NCI-H146 (cell line): ENCODE measurements around the gene NPS.

Experiments
- DNase-seq: peaks from one replicate; lab custom pipeline; 2025; lab: John Stamatoyannopoulos, UW

NPS gene

DNA sequence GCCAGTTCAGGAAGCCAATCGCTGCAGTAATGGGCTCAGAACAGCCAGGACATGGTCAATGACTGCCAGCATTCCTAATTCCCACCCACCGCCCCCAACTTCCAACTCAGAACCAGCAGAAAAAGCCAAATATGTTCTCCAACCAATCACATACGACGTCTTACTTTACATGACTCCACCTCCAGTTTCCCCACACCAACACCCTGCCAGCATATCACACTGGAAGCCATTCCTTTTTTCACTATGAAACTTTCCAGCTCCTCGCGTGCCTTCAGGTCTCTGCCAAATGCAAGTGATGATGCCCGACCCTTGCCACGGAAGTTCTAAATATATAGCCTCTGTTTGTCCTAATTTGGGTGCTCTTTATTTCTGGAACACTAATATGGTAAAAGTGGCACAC lies 12.5 kb downstream of the NPS start:
- DNase-seq, result no peak

DNA sequence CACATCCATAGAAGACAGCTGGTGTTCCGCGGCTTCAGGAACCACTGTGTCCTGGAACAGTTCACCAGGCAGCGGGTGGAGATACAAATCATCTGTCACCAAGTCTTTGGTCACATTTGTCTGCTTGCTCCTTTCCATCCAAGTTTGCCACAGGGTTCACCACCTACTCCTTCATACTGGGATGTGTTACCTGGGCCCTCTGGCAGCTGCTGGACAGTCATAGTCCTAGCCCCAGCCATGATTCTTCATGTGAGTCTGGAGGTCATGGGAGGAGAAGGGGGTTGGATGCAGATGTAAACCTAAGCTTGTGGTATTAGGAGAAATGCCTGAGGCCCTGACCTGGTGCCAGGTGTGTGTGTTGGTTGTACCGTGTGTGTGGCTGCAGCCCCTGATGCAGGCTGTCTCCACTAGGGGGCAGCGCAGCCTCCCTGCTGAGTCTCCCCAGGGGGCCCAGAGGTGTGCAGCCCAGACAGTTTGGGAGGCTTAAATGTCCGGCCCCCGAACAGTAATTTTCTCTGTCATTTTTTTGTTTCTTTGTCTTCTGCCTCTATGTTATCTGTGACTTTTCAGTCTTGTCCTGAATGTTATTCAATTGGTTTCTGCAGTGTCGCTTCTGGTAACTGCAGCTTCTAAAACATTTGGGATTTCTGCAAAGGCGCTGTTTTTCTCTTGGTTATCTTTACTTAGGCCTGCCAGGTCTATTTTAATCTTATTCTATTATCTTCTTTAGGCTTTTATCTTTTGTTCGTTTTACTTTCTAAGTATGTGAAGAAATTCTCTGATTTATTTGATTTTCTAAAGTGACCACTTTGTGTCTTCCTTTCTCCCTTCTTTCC lies 14.8 kb downstream of the NPS start:
- no peak for DNase-seq

DNA sequence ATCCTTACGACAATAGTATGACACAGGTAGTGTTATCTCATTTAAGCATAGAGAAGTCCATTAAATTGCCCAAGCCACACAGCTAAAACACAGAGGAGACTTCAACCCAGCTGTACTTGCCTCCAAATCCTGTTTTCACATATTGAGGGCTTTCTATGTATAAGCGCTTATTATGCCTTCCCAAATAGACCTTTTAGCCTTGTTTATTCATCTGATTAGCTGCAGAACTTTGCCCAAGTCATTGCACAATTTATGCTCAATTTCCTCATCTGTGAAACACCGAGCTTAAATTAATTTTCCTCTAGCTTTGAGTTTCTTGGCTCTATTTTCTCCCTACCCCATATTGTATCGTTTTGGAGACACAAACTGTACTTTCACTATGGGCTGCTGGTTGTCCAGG lies 15.5 kb downstream of the NPS start:
- DNase-seq, result no peak

DNA sequence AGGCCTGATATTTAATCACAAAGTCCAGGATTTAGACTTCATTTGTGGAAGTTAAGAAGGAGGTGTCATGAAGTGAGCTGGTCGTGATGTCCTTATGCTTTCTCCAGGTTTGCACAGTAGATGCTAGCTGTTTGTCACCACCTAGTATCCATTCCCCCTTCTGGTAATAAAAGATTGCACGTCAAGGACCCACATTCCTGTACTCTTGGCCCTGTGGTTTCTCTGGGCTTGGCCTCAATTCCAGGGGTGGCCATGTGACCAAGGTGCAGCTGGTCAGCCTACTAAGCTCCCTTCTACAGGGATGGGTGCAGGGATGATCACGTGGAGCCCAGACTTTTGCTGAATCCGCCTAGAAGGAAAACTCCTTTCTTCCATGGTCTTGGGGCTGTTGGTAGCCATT lies 16.5 kb downstream of the NPS start:
- no peak for DNase-seq

DNA sequence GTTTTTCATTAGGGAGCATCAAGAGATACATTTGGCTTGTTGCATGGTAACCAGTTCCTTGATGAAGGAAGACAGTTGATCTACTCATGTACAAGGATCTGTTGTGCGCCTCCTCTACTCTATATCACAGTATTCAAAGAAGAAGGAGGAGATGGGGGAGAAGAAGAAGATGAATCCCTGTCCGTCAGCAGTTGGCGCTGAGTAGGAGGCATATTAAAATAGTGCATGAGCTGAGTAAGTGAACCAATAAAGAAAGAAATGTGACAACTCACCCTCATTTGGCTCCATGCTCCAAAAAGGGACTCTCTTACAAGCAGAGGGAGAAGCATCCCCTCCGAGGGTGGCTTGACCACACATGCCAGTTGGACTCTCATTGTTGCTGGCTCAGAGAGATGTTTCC lies 20.1 kb downstream of the NPS start:
- no peak for DNase-seq

DNA sequence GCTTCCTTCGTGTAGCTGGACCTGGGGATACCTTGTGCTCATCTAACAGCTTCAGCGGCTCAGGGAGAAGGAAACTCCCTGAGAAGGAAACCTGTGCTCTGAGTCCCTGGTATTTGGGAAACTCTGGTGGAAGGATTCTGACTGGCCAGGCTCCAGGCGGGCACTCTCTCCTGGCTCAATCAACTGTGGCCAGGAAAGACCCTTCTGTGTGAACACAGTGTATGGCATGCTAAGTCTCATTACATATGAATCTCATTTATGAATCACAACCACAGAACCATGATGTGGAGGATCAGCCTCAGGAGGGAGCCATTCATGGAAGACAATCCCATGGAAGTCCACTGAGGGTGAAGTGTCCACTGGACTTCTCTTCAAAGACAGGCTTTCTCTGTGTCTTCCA lies 20.9 kb downstream of the NPS start:
- no peak for DNase-seq

DNA sequence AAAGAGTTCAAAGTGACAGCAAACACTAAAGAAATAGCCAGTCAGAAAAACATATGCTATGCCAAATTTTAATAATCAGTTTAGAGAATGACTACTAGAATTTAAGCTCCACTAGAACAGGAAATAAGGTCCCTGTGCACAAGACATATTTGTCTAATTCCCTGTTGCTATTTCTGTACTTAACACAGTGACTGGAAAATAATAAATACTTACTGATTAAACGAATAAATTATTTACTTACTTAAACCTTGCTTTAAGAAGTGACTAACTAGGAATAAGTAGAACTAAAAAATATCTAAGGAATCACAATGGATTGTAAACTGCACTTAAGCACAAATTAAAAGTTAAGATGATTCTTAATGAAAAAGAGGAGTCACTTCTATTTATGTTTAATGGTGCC lies 22.3 kb downstream of the NPS start:
- no peak for DNase-seq

DNA sequence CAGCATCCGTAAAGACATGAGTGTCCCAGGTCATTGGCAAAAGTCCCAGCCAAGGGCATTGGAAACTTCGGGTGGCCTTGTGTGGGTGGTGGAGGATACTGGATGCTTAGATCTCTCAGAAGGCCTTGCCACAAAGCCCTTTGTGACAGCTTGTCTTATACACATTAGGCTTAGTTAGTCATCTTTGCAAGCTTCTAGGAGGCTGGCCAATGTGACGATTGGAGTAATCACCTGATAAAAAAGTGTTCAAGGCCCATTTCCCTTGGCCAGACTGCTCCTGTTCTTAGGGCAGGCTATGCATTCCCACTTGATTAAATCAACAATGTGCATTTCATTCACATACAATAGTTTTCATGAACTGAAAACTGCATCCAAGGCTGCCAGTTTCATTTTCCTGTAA lies 26.9 kb downstream of the NPS start:
- DNase-seq, result no peak

DNA sequence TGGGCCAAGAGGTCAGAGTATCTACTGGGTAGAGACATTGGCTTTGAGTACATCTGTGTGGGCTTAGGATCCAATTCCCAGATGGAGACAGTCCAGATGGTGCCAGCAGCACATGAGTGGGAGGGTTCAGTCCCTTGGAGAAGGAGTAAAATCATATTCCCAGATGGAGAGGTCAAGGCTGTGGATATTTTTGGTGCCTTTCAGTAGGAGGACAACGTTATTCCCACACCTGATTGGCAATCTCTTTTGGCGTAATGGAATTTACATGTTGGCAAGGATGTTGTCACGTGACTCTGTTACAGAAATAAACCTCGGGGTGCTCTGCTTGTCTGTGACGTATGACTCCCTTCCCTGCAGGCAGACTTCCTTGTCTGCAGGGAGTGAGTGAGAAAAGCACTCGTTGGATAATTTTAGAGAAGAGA lies 27.6 kb downstream of the NPS start:
- no peak for DNase-seq

DNA sequence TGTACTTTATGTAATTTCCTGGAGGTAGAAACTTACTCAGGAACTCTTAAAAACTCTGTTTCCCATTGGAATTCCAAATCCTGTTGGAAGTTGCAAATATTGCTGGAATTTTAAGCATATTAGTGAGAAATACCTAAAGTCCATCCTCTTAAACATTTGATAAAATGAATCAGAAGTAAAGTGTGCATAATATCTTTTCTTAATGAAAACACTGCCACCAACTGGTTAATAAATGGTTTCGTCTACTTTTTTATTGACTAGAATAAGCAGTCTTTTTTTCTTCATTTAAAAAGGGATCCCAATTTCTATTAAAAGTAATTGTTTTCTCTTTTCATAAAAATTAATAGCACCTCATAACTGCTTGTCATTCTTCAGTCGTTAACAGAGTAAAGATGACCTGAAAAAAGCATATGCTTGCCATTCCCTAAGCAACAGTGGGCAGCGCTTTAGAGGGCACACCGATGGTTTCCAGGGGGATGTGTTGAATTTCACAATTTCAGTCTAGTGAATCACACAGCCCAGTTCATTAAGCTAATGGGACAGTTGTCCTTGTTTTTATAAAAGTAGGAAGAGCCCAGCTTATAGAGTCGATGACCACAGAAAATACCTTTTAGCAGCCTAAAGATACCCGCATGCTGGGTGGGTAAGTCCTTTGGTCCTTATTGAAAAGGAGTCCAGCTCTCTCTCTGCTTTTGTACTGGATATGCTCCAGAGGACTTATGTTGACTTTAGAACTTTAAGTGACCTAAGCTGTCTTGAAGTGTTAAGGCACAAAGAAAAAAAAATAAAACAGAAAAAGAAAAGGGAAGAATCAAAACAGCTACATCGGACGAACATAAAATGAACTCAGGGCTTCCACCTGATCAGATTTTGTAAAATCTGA lies 28.5 kb downstream of the NPS start:
- no peak for DNase-seq

DNA sequence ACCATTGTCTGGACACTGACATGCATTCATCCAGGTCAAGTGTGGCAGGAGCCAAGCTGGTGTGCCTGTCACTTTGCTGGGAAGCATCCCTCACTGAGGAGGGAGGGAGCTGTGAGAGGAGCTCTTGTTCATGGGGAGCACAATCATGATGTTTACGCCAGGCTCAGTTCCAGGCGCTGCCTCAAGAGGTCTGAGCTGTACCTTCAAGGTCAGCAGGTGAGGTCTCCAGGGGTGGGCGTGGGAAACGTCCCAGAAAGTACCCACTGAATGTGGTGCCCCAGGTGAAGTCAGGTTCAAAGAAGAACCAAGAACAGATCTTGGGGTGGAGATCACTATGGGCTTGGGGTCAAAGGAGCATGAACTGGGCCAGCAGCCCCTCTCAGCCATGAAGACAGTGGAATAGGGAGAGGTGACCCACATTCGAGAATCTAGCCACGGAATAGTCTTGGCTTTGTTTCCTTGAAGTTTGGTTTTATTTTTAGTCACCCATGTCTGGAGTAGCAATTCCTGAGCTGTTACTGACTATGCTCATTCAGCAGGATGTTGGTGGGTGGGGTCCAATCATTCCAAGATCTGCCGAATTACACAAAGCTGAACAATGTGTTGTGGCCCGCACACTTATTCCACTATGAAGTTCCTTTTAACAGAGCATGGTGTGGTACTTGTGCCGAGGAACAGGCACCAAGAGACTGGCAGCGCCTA lies 29.3 kb downstream of the NPS start:
- no peak for DNase-seq

DNA sequence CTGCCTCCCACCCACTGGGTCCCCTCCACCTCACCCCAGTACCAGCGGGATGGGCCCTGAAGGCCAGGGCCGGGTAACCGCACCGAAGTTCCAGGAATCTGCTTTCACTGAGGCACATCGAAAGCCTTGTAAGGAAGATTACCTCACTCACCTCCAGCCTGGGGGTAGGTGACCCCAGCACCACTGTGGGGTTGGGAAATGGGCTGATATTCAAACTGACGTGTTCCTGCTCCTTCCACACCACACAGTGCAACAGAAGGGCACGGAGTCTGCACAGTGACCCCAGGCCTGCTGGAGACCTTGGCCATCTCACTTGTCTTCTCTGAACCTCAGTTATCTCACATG lies 29.8 kb downstream of the NPS start:
- DNase-seq, result no peak

DNA sequence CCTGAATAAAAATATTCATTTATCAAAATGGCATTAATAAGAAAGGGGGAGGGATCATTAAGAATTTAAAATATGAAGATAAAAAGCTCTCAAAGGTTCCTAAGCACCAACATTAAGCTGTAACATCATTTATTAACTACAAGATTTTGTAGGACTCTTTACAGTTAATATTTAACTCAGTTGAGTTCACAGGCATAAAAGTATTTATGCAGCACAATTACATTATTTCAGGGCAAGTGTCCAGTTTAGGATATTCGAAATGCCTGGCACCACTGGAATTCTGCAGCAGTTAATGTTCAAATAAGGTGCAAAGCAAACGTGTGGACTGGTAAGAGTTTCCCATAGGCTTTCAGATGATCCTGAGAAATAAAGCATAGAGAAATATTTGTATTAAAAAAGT lies 30.5 kb downstream of the NPS start:
- no peak for DNase-seq

DNA sequence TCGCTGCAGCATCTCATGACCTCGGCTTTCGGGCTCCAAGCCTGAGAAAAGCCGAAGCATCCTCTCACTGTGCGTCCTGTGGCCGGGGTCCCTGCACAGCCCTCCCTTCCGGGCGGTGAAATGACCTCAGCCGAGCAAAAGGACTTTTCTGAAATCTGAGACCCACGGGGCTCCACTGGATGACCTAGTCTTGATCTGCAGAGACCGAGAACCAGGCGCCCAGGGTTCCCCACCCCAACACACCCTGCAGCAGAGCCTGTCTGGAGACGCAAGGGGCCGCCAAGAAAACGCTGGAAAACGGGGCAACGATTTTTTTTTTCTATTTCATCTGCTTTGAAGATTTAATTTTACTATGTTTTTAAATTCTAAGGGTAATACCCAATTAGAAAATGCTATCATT lies 31.7 kb downstream of the NPS start:
- no peak for DNase-seq

DNA sequence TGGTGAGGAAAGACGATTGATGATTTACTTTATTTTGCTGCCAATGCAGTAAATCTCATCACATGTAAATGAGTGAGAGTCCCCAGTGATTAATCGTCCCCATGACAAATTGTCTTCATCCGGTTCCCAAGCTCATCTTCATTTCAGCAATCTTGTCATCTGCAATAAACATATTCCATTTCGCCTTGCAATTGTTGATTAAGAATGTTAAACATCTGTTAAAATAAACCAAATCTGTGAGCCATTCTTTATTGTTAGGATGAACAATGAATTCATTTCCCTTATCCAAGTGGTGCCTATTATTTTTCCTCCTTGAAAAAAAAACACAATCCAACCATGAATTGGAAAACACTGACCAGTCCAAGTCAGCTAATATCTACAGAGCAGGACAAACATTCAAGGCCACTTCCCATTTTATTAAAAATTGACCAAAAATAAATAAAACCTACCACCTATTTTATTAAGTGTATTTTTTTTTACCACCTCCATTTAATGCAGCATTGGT lies 36.5 kb downstream of the NPS start:
- DNase-seq, result no peak

DNA sequence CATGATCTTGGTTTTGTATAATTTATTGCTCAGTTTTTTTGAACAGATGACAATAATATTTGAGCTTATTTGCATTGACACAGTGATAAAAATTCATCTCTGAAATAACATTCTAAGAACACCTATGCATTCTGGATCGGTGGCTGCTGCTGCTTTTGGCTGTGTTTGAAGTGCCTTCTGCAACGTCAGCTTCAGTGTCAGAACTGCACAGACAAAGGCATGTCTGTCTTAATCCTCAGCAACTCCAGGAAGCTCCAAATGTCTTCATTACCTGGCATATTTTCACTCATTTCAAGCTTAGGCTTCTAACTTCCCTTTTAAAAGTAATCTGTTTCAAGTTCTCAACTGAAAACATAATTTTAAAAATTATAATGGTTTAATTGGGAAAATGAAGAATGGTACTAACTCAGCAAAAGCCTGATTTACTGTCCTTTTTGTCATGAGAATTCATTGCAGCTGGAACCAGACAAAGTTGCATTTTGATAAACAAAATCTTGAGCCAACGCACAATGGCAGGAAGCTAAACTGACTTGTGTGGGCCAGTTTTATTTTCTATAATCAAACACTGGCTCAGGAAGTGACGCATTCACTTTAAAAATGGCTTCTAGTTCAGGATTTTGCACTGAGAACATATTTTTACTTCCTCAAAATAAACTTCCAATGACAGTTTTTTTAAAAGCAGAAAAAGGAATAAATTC lies 38.7 kb downstream of the NPS start:
- no peak for DNase-seq

DNA sequence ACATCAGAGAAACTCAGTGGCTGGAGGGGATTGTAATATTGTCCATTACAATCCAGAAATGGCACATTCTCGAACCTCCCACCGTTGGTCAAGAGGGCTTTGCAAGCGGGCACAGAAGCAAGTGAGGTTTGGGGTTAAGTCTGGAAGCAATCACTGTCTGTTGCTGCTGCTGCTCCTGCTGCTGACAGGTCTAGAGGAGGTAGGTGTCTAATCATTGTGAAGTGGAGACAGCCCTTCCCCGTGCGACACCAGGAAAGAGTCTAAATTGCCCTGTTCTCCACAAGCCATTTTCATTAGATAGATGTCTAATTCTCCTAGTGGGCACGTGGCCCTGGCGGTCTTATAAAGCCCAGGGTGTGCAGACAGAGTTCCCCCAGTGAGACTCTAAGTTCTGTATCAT lies 43.5 kb downstream of the NPS start:
- no peak for DNase-seq

DNA sequence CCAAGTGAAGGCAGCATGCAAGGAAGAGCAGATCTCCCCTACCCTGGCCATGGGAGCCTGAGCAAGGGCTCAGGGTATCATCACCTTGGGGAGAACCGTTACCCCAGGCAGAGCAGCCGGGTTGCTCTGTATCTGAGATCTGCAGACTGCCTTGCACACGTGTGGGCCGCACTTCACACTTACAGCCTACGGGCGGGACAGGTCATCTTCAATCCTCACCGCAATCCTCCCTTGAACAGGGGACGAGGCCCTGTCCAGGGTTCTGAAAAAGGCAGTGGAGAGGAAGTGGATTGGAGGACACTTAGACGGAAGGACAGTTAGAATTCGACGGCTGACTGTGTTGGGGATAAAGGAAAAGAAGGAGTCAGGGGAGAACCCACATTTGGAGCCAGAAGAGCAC lies 51.4 kb downstream of the NPS start:
- DNase-seq, result no peak
